ENCODE results near the gene CMIP. TPM values are rescaled to one million over a fixed set of nuclear protein-coding genes. Genes with fewer than 3 reads are reported as not detected.

CMIP gene
- total RNA-seq, 1 experiment from 2014 or later: 63.7 TPM

DNA sequence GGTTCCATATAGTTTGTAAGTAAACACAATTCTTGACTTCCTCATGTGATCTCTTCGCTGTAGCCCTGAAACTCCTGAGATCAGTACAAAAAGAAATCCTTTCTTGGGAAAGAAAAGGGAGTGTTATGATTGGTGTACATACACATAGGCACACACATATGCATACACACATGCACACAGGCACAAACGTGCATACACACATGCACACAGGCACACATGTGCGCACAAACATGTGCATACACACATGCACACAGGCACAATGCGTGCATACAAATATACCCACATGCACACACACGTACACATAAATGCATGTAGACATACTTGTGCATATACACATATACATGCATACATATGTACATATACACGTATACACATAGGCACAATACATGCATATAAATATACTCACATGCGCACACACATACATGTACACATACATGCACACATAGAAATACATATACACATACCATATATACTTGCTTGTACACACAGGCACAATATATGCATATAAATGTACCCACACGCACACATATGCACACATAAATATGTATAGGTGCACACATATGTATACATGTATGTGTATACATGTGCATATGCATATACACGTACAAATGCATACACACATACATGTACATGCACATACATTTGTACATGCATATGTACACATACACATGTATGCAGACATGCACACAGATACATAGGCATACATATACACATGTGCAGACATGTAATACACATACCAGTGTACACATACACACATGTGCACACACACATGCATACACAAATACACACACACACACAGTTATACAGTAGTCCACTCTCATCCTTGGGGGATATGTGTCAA lies 26.4 kb downstream of the CMIP start:
- CTCF ChIA-PET: no interaction called here
- H3K4me1 Mint-ChIP-seq: peaks cover 34% of the 10 kb centered on the region
- H3K27ac Mint-ChIP-seq: no peak overlapping the region; the same call in 1 of the 2 replicates
- ATAC-seq (no peak), DNase-seq (ENCODE audit: low spot score) (no peak)
- H3K27me3 Mint-ChIP-seq (ENCODE audit: low read depth): no peaks in the 10 kb centered on the region
- H3K9me3 Mint-ChIP-seq: peaks cover 1% of the 10 kb centered on the region; the same call in 1 of the 2 replicates
- POLR2A ChIA-PET: interaction anchor here (1.3 kb wide), 1 partner anchor 53 kb away, joined by 3 read pairs; no protein-coding TSS in a partner anchor
- peaks cover 21% of the 10 kb centered on the region for H3K36me3 Mint-ChIP-seq
- TF ChIP-seq ZNF423 (CRISPR knock-in tag; IDR thresholded peaks at IDR 0.05): no peak
- H3K4me3 Mint-ChIP-seq: no peak overlapping the region

- Mint-ChIP-seq H3K4me3 (no peak overlapping the region), H3K4me1 (peaks cover 28% of the 10 kb centered on the region), H3K27me3 (ENCODE audit: low read depth) (no peaks in the 10 kb centered on the region), H3K36me3 (peaks cover 29% of the 10 kb centered on the region), H3K9me3 (peaks cover 9% of the 10 kb centered on the region; the same call in 1 of the 2 replicates), H3K27ac (no peak overlapping the region)
- ATAC-seq (no peak), DNase-seq (ENCODE audit: low spot score) (no peak)
- CTCF ChIA-PET: no interaction called here
- TF ChIP-seq, protein P1, sequence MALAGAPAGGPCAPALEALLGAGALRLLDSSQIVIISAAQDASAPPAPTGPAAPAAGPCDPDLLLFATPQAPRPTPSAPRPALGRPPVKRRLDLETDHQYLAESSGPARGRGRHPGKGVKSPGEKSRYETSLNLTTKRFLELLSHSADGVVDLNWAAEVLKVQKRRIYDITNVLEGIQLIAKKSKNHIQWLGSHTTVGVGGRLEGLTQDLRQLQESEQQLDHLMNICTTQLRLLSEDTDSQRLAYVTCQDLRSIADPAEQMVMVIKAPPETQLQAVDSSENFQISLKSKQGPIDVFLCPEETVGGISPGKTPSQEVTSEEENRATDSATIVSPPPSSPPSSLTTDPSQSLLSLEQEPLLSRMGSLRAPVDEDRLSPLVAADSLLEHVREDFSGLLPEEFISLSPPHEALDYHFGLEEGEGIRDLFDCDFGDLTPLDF (CRISPR knock-in tag; IDR thresholded peaks at IDR 0.05): no peak
- no peak for TF ChIP-seq ZNF416 (CRISPR knock-in tag; IDR thresholded peaks at IDR 0.05)
- TF ChIP-seq MYBL2 (CRISPR knock-in tag; IDR thresholded peaks at IDR 0.05): no peak
- no peak for TF ChIP-seq FOXK1 (CRISPR knock-in tag; IDR thresholded peaks at IDR 0.05)
- no peak for TF ChIP-seq GTF2I (CRISPR knock-in tag; conservative IDR thresholded peaks at IDR 0.05)
- no peak for TF ChIP-seq NR1H2 (CRISPR knock-in tag; IDR thresholded peaks at IDR 0.05)
- TF ChIP-seq FOXP1 (CRISPR knock-in tag; IDR thresholded peaks at IDR 0.05; ENCODE audit: borderline replicate concordance): no peak
- TF ChIP-seq, protein P2, sequence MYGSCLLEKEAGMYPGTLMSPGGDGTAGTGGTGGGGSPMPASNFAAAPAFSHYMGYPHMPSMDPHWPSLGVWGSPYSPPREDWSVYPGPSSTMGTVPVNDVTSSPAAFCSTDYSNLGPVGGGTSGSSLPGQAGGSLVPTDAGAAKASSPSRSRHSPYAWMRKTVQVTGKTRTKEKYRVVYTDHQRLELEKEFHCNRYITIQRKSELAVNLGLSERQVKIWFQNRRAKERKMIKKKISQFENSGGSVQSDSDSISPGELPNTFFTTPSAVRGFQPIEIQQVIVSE (CRISPR knock-in tag; IDR thresholded peaks at IDR 0.05; ENCODE audit: borderline replicate concordance): no peak
- no peak for TF ChIP-seq NFYB (CRISPR knock-in tag; conservative IDR thresholded peaks at IDR 0.05; ENCODE audit: low read depth)
- POLR2A ChIA-PET: no interaction called here
Measured at GRCh38 chr16:81471882-81472281, 27.3 kb downstream of the CMIP start.

- Mint-ChIP-seq H3K4me3 (no peak overlapping the region), H3K4me1 (peaks cover 31% of the 10 kb centered on the region), H3K36me3 (peaks cover 29% of the 10 kb centered on the region), H3K27me3 (ENCODE audit: low read depth) (no peaks in the 10 kb centered on the region), H3K27ac (peak overlapping the region; percentile 42; the same call in 1 of the 2 replicates), H3K9me3 (peaks cover 9% of the 10 kb centered on the region; the same call in 1 of the 2 replicates)
- ChIA-PET POLR2A (no interaction called here), CTCF (no interaction called here)
- ATAC-seq (peak; percentile 14; the same call in 1 of the 2 replicates), DNase-seq (ENCODE audit: low spot score) (no peak)
- TF ChIP-seq ZNF121 (CRISPR knock-in tag; IDR thresholded peaks at IDR 0.05): no peak
- no peak for TF ChIP-seq FOXJ3 (CRISPR knock-in tag; IDR thresholded peaks at IDR 0.05; ENCODE audit: borderline replicate concordance)
- TF ChIP-seq ZNF671 (CRISPR knock-in tag; IDR thresholded peaks at IDR 0.05): no peak
- TF ChIP-seq, protein P3, sequence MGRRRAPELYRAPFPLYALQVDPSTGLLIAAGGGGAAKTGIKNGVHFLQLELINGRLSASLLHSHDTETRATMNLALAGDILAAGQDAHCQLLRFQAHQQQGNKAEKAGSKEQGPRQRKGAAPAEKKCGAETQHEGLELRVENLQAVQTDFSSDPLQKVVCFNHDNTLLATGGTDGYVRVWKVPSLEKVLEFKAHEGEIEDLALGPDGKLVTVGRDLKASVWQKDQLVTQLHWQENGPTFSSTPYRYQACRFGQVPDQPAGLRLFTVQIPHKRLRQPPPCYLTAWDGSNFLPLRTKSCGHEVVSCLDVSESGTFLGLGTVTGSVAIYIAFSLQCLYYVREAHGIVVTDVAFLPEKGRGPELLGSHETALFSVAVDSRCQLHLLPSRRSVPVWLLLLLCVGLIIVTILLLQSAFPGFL (CRISPR knock-in tag; IDR thresholded peaks at IDR 0.05; ENCODE audit: borderline replicate concordance): no peak
- no peak for TF ChIP-seq SMAD4 (CRISPR knock-in tag; IDR thresholded peaks at IDR 0.05)
- no peak for TF ChIP-seq ETV6 (CRISPR knock-in tag; IDR thresholded peaks at IDR 0.05)
- no peak for TF ChIP-seq TEAD4 (CRISPR knock-in tag; IDR thresholded peaks at IDR 0.05)
- TF ChIP-seq, protein P4, sequence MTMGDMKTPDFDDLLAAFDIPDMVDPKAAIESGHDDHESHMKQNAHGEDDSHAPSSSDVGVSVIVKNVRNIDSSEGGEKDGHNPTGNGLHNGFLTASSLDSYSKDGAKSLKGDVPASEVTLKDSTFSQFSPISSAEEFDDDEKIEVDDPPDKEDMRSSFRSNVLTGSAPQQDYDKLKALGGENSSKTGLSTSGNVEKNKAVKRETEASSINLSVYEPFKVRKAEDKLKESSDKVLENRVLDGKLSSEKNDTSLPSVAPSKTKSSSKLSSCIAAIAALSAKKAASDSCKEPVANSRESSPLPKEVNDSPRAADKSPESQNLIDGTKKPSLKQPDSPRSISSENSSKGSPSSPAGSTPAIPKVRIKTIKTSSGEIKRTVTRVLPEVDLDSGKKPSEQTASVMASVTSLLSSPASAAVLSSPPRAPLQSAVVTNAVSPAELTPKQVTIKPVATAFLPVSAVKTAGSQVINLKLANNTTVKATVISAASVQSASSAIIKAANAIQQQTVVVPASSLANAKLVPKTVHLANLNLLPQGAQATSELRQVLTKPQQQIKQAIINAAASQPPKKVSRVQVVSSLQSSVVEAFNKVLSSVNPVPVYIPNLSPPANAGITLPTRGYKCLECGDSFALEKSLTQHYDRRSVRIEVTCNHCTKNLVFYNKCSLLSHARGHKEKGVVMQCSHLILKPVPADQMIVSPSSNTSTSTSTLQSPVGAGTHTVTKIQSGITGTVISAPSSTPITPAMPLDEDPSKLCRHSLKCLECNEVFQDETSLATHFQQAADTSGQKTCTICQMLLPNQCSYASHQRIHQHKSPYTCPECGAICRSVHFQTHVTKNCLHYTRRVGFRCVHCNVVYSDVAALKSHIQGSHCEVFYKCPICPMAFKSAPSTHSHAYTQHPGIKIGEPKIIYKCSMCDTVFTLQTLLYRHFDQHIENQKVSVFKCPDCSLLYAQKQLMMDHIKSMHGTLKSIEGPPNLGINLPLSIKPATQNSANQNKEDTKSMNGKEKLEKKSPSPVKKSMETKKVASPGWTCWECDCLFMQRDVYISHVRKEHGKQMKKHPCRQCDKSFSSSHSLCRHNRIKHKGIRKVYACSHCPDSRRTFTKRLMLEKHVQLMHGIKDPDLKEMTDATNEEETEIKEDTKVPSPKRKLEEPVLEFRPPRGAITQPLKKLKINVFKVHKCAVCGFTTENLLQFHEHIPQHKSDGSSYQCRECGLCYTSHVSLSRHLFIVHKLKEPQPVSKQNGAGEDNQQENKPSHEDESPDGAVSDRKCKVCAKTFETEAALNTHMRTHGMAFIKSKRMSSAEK (CRISPR knock-in tag; IDR thresholded peaks at IDR 0.05; ENCODE audit: borderline replicate concordance): no peak
- no peak for TF ChIP-seq STAT6 (CRISPR knock-in tag; conservative IDR thresholded peaks at IDR 0.05; ENCODE audit: low read depth)
- TF ChIP-seq MXD4 (CRISPR knock-in tag; IDR thresholded peaks at IDR 0.05; ENCODE audit: borderline replicate concordance): no peak
- TF ChIP-seq MYBL2 (CRISPR knock-in tag; IDR thresholded peaks at IDR 0.05): no peak
- TF ChIP-seq USF1 (CRISPR knock-in tag; IDR thresholded peaks at IDR 0.05): no peak
Measured at GRCh38 chr16:81472391-81472790, 27.8 kb downstream of the CMIP start.

All from WTC11 (cell line).